Measurements from ENCODE around the gene PPP1R14C. TPM values are rescaled to one million over a fixed set of nuclear protein-coding genes. Genes with fewer than 3 reads are reported as not detected.

The PPP1R14C gene
- total and polyA plus RNA-seq, 4 donors = 7.8 to 42.3 (median 26.4) TPM

GRCh38 chr6:150198532-150198931 lies 55.7 kb downstream of the PPP1R14C start:
- no peaks in the 10 kb centered on the region for H3K9me3 ChIP-seq (ENCODE audit: control insufficient read depth, insufficient read depth, low read length)
- no peak for DNase-seq (ENCODE audit: low read depth in 4 of 6, low spot score in 6 of 6)
- no peaks in the 10 kb centered on the region for H3K36me3 ChIP-seq (ENCODE audit: control insufficient read depth, insufficient read depth, low read length)
- H3K27ac ChIP-seq (ENCODE audit: low read depth, low read length) = no peak overlapping the region
- 92% methylated on average over 7 of the region's 7 CpGs for WGBS (ENCODE audit: insufficient coverage)
- H3K4me1 ChIP-seq (ENCODE audit: control insufficient read depth, insufficient read depth, low read length) = peaks cover 26% of the 10 kb centered on the region
- H3K4me3 ChIP-seq (ENCODE audit: low read depth, low read length) = no peak overlapping the region
- no peaks in the 10 kb centered on the region for H3K27me3 ChIP-seq (ENCODE audit: control insufficient read depth, insufficient read depth, low read length)

- no peak overlapping the region for H3K4me3 ChIP-seq (ENCODE audit: low read depth, low read length)
- peaks cover 30% of the 10 kb centered on the region for H3K4me1 ChIP-seq (ENCODE audit: control insufficient read depth, insufficient read depth, low read length)
- no peaks in the 10 kb centered on the region for H3K9me3 ChIP-seq (ENCODE audit: control insufficient read depth, insufficient read depth, low read length)
- DNase-seq (ENCODE audit: low read depth in 4 of 6, low spot score in 6 of 6) = no peak
- H3K27ac ChIP-seq (ENCODE audit: low read depth, low read length) = no peak overlapping the region
- no peaks in the 10 kb centered on the region for H3K27me3 ChIP-seq (ENCODE audit: control insufficient read depth, insufficient read depth, low read length)
- no CpG with 5 or more reads among the region's 2 CpGs for WGBS (ENCODE audit: insufficient coverage)
- no peaks in the 10 kb centered on the region for H3K36me3 ChIP-seq (ENCODE audit: control insufficient read depth, insufficient read depth, low read length)
These were observed 56.4 kb downstream of the PPP1R14C start for GRCh38 chr6:150199241-150199640.

GRCh38 chr6:150200428-150201100 lies 57.7 kb downstream of the PPP1R14C start:
- WGBS (ENCODE audit: insufficient coverage) = 81% methylated on average over 5 of the region's 6 CpGs
- peak in 3 of 6 donors; percentile 38 to 60 (median 45) for DNase-seq (ENCODE audit: low read depth in 4 of 6, low spot score in 6 of 6)
- Histone ChIP-seq H3K4me3 (ENCODE audit: low read depth, low read length) (no peak overlapping the region), H3K27ac (ENCODE audit: low read depth, low read length) (no peak overlapping the region), H3K36me3 (ENCODE audit: control insufficient read depth, insufficient read depth, low read length) (no peaks in the 10 kb centered on the region), H3K27me3 (ENCODE audit: control insufficient read depth, insufficient read depth, low read length) (no peaks in the 10 kb centered on the region), H3K4me1 (ENCODE audit: control insufficient read depth, insufficient read depth, low read length) (peaks cover 29% of the 10 kb centered on the region), H3K9me3 (ENCODE audit: control insufficient read depth, insufficient read depth, low read length) (no peaks in the 10 kb centered on the region)

GRCh38 chr6:150201285-150201684 lies 58.4 kb downstream of the PPP1R14C start:
- Histone ChIP-seq H3K9me3 (ENCODE audit: control insufficient read depth, insufficient read depth, low read length) (no peaks in the 10 kb centered on the region), H3K4me3 (ENCODE audit: low read depth, low read length) (no peak overlapping the region), H3K36me3 (ENCODE audit: control insufficient read depth, insufficient read depth, low read length) (no peaks in the 10 kb centered on the region), H3K27me3 (ENCODE audit: control insufficient read depth, insufficient read depth, low read length) (no peaks in the 10 kb centered on the region), H3K4me1 (ENCODE audit: control insufficient read depth, insufficient read depth, low read length) (peaks cover 26% of the 10 kb centered on the region), H3K27ac (ENCODE audit: low read depth, low read length) (no peak overlapping the region)
- 91% methylated on average over 8 of the region's 8 CpGs for WGBS (ENCODE audit: insufficient coverage)
- no peak for DNase-seq (ENCODE audit: low read depth in 4 of 6, low spot score in 6 of 6)

- H3K27ac ChIP-seq (ENCODE audit: low read depth, low read length) = no peak overlapping the region
- peak in 1 of 6 donors; percentile 27 for DNase-seq (ENCODE audit: low read depth in 4 of 6, low spot score in 6 of 6)
- H3K9me3 ChIP-seq (ENCODE audit: control insufficient read depth, insufficient read depth, low read length) = no peaks in the 10 kb centered on the region
- 85% methylated on average over 5 of the region's 9 CpGs for WGBS (ENCODE audit: insufficient coverage)
- H3K36me3 ChIP-seq (ENCODE audit: control insufficient read depth, insufficient read depth, low read length) = no peaks in the 10 kb centered on the region
- peaks cover 24% of the 10 kb centered on the region for H3K4me1 ChIP-seq (ENCODE audit: control insufficient read depth, insufficient read depth, low read length)
- H3K27me3 ChIP-seq (ENCODE audit: control insufficient read depth, insufficient read depth, low read length) = no peaks in the 10 kb centered on the region
- H3K4me3 ChIP-seq (ENCODE audit: low read depth, low read length) = no peak overlapping the region
These were observed 59.0 kb downstream of the PPP1R14C start for GRCh38 chr6:150201772-150202329.

GRCh38 chr6:150202404-150202803 lies 59.6 kb downstream of the PPP1R14C start:
- no peaks in the 10 kb centered on the region for H3K36me3 ChIP-seq (ENCODE audit: control insufficient read depth, insufficient read depth, low read length)
- no peaks in the 10 kb centered on the region for H3K9me3 ChIP-seq (ENCODE audit: control insufficient read depth, insufficient read depth, low read length)
- no peaks in the 10 kb centered on the region for H3K27me3 ChIP-seq (ENCODE audit: control insufficient read depth, insufficient read depth, low read length)
- 98% methylated on average over 5 of the region's 8 CpGs for WGBS (ENCODE audit: insufficient coverage)
- no peak for DNase-seq (ENCODE audit: low read depth in 4 of 6, low spot score in 6 of 6)
- peaks cover 19% of the 10 kb centered on the region for H3K4me1 ChIP-seq (ENCODE audit: control insufficient read depth, insufficient read depth, low read length)
- no peak overlapping the region for H3K27ac ChIP-seq (ENCODE audit: low read depth, low read length)
- H3K4me3 ChIP-seq (ENCODE audit: low read depth, low read length) = no peak overlapping the region

GRCh38 chr6:150202934-150203333 lies 60.1 kb downstream of the PPP1R14C start:
- Histone ChIP-seq H3K4me1 (ENCODE audit: control insufficient read depth, insufficient read depth, low read length) (peaks cover 18% of the 10 kb centered on the region), H3K4me3 (ENCODE audit: low read depth, low read length) (no peak overlapping the region), H3K27ac (ENCODE audit: low read depth, low read length) (no peak overlapping the region), H3K36me3 (ENCODE audit: control insufficient read depth, insufficient read depth, low read length) (no peaks in the 10 kb centered on the region), H3K9me3 (ENCODE audit: control insufficient read depth, insufficient read depth, low read length) (no peaks in the 10 kb centered on the region), H3K27me3 (ENCODE audit: control insufficient read depth, insufficient read depth, low read length) (no peaks in the 10 kb centered on the region)
- WGBS (ENCODE audit: insufficient coverage) = 80% methylated on average over 2 of the region's 3 CpGs
- DNase-seq (ENCODE audit: low read depth in 4 of 6, low spot score in 6 of 6) = no peak

GRCh38 chr6:150203378-150203777 lies 60.5 kb downstream of the PPP1R14C start:
- WGBS (ENCODE audit: insufficient coverage) = 90% methylated on average over 12 of the region's 12 CpGs
- peaks cover 18% of the 10 kb centered on the region for H3K4me1 ChIP-seq (ENCODE audit: control insufficient read depth, insufficient read depth, low read length)
- DNase-seq (ENCODE audit: low read depth in 4 of 6, low spot score in 6 of 6) = no peak
- no peak overlapping the region for H3K27ac ChIP-seq (ENCODE audit: low read depth, low read length)
- H3K36me3 ChIP-seq (ENCODE audit: control insufficient read depth, insufficient read depth, low read length) = no peaks in the 10 kb centered on the region
- H3K9me3 ChIP-seq (ENCODE audit: control insufficient read depth, insufficient read depth, low read length) = no peaks in the 10 kb centered on the region
- H3K27me3 ChIP-seq (ENCODE audit: control insufficient read depth, insufficient read depth, low read length) = no peaks in the 10 kb centered on the region
- no peak overlapping the region for H3K4me3 ChIP-seq (ENCODE audit: low read depth, low read length)

- Histone ChIP-seq H3K4me3 (ENCODE audit: low read depth, low read length) (no peak overlapping the region), H3K9me3 (ENCODE audit: control insufficient read depth, insufficient read depth, low read length) (no peaks in the 10 kb centered on the region), H3K4me1 (ENCODE audit: control insufficient read depth, insufficient read depth, low read length) (peaks cover 18% of the 10 kb centered on the region), H3K27me3 (ENCODE audit: control insufficient read depth, insufficient read depth, low read length) (no peaks in the 10 kb centered on the region), H3K27ac (ENCODE audit: low read depth, low read length) (no peak overlapping the region), H3K36me3 (ENCODE audit: control insufficient read depth, insufficient read depth, low read length) (no peaks in the 10 kb centered on the region)
- peak in 1 of 6 donors; percentile 30 for DNase-seq (ENCODE audit: low read depth in 4 of 6, low spot score in 6 of 6)
- WGBS (ENCODE audit: insufficient coverage) = 81% methylated on average over 18 of the region's 22 CpGs
These were observed 61.2 kb downstream of the PPP1R14C start for GRCh38 chr6:150203871-150204545.
